Brain pericyte (primary cell): ENCODE results near the gene OR2A2.

ENCODE experiments used
- DNase-seq: peaks from one replicate; pipeline ENCODE4 v3.0.0-alpha.2; 2012; ENCODE audit warnings: low read depth, low spot score

Gene OR2A2

DNA sequence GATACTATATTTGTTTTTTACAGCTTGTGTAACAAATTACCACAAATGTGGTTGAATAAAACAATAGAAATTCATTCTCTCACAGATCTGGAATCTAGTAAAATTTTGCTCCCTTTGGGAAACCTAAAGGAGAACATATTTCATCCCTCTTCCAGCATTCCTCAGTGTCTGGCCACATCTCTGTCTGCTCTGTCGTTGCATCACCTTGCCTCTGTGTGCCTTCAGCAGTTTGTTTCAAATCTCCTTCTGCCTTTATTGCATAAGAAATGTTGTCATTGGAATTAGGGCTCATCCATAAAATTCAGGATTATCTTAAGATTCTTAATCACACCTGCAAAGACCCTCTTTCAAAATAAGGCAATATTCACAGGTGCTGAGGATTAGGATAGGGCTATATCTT lies 28.1 kb downstream of the OR2A2 start:
- no peak for DNase-seq

DNA sequence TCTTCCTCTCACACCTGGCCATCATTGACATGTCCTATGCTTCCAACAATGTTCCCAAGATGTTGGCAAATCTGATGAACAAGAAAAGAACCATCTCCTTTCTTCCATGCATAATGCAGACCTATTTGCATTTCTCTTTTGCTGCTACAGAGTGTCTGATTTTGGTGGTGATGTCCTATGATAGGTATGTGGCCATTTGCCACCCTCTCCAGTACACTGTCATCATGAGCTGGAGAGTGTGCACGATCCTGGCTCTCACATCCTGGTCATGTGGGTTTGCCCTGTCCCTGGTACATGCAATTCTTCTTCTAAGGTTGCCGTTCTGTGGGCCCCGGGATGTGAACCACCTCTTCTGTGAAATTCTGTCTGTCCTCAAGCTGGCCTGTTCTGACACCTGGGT lies 32.8 kb downstream of the OR2A2 start:
- no peak for DNase-seq

DNA sequence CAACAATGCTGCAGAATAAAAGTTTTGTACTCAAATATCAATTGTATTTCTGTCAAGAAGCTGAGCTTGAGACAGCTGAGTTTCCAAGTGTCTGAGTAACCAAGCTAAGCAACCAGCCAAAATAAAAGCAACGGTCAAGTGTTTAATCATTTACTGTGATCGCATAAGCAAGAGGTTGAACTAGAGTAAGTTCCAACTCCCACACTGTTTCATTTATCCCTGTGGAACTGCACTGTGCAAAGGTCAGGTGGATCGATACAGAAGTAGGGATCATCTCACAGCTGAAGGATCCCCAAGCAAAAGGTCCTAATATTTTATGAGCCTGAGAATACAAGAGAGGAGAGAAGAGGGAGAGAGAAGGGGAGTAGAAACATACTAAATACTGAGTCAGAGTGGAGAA lies 35.0 kb downstream of the OR2A2 start:
- DNase-seq: no peak

DNA sequence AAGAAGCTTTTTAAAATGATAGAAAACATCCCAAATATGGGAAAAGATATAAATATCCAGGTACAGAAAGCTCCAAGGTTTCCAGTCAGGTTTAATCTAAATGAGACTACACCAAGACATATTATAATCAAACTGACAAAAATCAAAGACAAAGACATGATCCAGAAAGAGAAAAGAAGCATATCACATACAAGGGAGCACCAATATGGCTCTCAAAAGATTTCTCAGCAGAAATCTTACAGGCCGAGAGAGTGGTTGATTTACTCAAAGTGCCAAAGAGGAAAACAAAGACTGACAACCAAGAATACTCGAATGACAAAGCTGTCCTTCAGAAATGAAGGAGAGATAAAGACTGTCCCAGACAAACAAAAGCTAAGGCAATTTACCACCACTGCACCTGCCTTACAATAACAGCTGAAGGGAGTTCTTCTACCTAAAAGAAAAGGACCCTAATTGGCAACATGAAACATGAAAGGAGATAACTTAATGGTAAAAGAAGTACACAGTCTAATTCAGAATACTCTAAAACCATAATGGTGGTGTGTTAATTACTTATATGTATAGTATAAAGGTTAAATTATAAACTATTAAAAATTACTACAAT lies 38.9 kb downstream of the OR2A2 start:
- DNase-seq: no peak

DNA sequence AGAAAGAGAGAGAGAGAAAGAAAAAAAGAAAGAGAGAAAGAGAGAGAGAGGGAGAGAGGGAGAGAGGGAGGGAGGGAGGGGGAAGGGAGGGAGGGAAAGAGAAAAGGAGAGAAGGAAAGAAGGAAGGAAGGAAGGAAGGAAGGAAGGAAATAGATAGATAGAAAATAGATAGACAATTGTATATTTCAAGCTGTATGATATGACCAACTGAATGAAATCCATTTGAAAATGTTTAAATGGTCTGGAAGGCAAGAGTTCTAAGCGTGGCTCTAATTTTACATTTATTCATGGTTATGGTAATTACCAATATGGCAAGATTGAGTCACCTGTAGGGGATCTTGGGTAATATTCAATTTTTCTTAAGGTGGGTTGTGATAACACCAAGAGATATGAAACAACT lies 49.5 kb downstream of the OR2A2 start:
- DNase-seq: no peak
